GM23338 (cell line): ENCODE results near the gene GRIK4. TPM values are rescaled to one million over a fixed set of nuclear protein-coding genes. Genes with fewer than 3 reads are reported as not detected.

ENCODE experiments used
- ATAC-seq: fragments of 200-7000 bp; cut with Tn5 transposase; 3 replicates; pipeline ENCODE4 v1.9.1; 2020
- DNase-seq: peaks from one replicate; pipeline ENCODE4 v3.0.0-alpha.2; 2015; ENCODE audit warnings: low spot score
- H2AFZ ChIP-seq: fragments of 200-600 bp; sonication (generic); 2 replicates; pipeline ENCODE4 v1.8.0; 2016; ENCODE audit warnings: antibody characterized with exemption, mild to moderate bottlenecking, moderate library complexity
- H3F3A ChIP-seq: fragments of 200-600 bp; sonication (generic); replicated peaks from 2 replicates; pipeline ENCODE4 v1.8.0; 2017; ENCODE audit warnings: antibody characterized with exemption, mixed run types, low read depth
- H3K27ac ChIP-seq: fragments of 200-600 bp; sonication (generic); 2 replicates; pipeline ENCODE4 v1.6.1; 2016; ENCODE audit warnings: low read depth
- H3K27me3 ChIP-seq: fragments of 200-600 bp; sonication (generic); 2 replicates; pipeline ENCODE4 v1.8.0; 2016; ENCODE audit warnings: mild to moderate bottlenecking, mixed run types, moderate library complexity; ENCODE audit not compliant: insufficient read depth
- H3K36me3 ChIP-seq: fragments of 200-600 bp; sonication (generic); 2 replicates; pipeline ENCODE4 v1.8.0; 2016; ENCODE audit warnings: mild to moderate bottlenecking; ENCODE audit not compliant: insufficient read depth
- H3K4me1 ChIP-seq: fragments of 200-600 bp; sonication (generic); 2 replicates; pipeline ENCODE4 v1.8.0; 2016; ENCODE audit warnings: mild to moderate bottlenecking, moderate library complexity; ENCODE audit not compliant: insufficient read depth
- H3K4me2 ChIP-seq: fragments of 200-600 bp; sonication (generic); 2 replicates; pipeline ENCODE4 v1.7.1; 2017; ENCODE audit warnings: mixed run types
- H3K4me3 ChIP-seq: fragments of 200-600 bp; sonication (generic); 2 replicates; pipeline ENCODE4 v1.6.1; 2016; ENCODE audit warnings: mixed run types
- H3K79me2 ChIP-seq: fragments of 200-600 bp; sonication (generic); replicated peaks from 2 replicates; pipeline ENCODE4 v1.8.0; 2017; ENCODE audit warnings: mild to moderate bottlenecking; ENCODE audit not compliant: insufficient read depth
- H3K9me2 ChIP-seq: fragments of 200-600 bp; sonication (generic); 2 replicates; pipeline ENCODE4 v1.8.0; 2017; ENCODE audit not compliant: insufficient read depth
- H4K20me1 ChIP-seq: fragments of 200-600 bp; sonication (generic); replicated peaks from 2 replicates; pipeline ENCODE4 v1.8.0; 2017; ENCODE audit warnings: mild to moderate bottlenecking; ENCODE audit not compliant: insufficient read depth
- H3K27ac Mint-ChIP-seq: 2 replicates; pipeline ENCODE4 v1.8.0; 2020; ENCODE audit warnings: inconsistent platforms, mild to moderate bottlenecking, moderate library complexity, mixed read lengths
- H3K27me3 Mint-ChIP-seq: 3 replicates; pipeline ENCODE4 v1.8.0; 2022; ENCODE audit warnings: low read depth, mild to moderate bottlenecking, moderate library complexity, mixed read lengths, inconsistent platforms; ENCODE audit not compliant: insufficient read depth, poor library complexity
- H3K36me3 Mint-ChIP-seq: 3 replicates; pipeline ENCODE4 v1.8.0; 2021; ENCODE audit warnings: low read depth, mild to moderate bottlenecking, inconsistent platforms, moderate library complexity, mixed read lengths
- H3K4me1 Mint-ChIP-seq: 3 replicates; pipeline ENCODE4 v1.8.0; 2020; ENCODE audit warnings: mild to moderate bottlenecking, inconsistent platforms, mixed read lengths
- H3K4me3 Mint-ChIP-seq: 3 replicates; pipeline ENCODE4 v1.8.0; 2021; ENCODE audit warnings: moderate library complexity, mild to moderate bottlenecking, inconsistent platforms, mixed read lengths
- H3K9me3 Mint-ChIP-seq: 3 replicates; pipeline ENCODE4 v1.8.0; 2020; ENCODE audit warnings: moderate library complexity, mild to moderate bottlenecking, inconsistent platforms, mixed read lengths
- EZH2phosphoT487 ChIP-seq: fragments of 200-600 bp; sonication (generic); IDR thresholded peaks from one replicate; pipeline ENCODE4 v1.8.1; 2018; ENCODE audit warnings: antibody characterized with exemption; ENCODE audit not compliant: unreplicated experiment
- NANOG ChIP-seq: IDR thresholded peaks from 2 replicates; pipeline ENCODE4 v1.6.1; 2016; ENCODE audit warnings: antibody characterized with exemption, borderline replicate concordance
- POLR2AphosphoS5 ChIP-seq: IDR thresholded peaks from 2 replicates; pipeline ENCODE4 v1.6.1; 2016; ENCODE audit warnings: antibody characterized with exemption, low read depth
- REST ChIP-seq: IDR thresholded peaks from one replicate; pipeline ENCODE4 v1.6.1; 2018; ENCODE audit warnings: antibody characterized with exemption; ENCODE audit not compliant: unreplicated experiment
- ZNF114 ChIP-seq: fragments of 250-450 bp; sonication (Bioruptor Pico); IDR thresholded peaks from 2 replicates; pipeline ENCODE4 v1.5.0; 2020; ENCODE audit warnings: mild to moderate bottlenecking, moderate library complexity
- ZNF331 ChIP-seq: fragments of 250-450 bp; sonication (Bioruptor Pico); IDR thresholded peaks from 2 replicates; pipeline ENCODE4 v1.5.0; 2020; ENCODE audit warnings: low read depth, mild to moderate bottlenecking, moderate library complexity
- polyA plus RNA-seq: library from polyadenylated mRNA; unstranded; fragments of >200 nt; fragmentation: Nextera tagmentation; extraction: Ambion mirVana; gene quantifications from 2 replicates; pipeline ENCODE4 v1.2.1, GENCODE V29; 2016
- total RNA-seq: library from RNA; depleted of rRNA; stranded (reverse); fragments of >200 nt; shearing (Covaris generic); gene quantifications from 2 replicates; pipeline ENCODE4 v1.2.3, GENCODE V29; 2014

The GRIK4 gene
- total and polyA plus RNA-seq, 2 experiments from 2014 or later = 0.63 to 2.2 TPM

- TF ChIP-seq REST = no peak
- no peak for TF ChIP-seq EZH2phosphoT487
- no peak for TF ChIP-seq NANOG
- TF ChIP-seq ZNF114 = no peak
- TF ChIP-seq POLR2AphosphoS5 = no peak
Measured at GRCh38 chr11:120880498-120881175, 369.1 kb downstream of the GRIK4 start (continued).

GRCh38 chr11:120881596-120881995, 370.0 kb downstream of the GRIK4 start:
- Histone ChIP-seq H4K20me1 (no peaks in the 10 kb centered on the region), H3K4me1 (no peaks in the 10 kb centered on the region), H3F3A (no peaks in the 10 kb centered on the region), H3K27ac (no peak overlapping the region), H3K4me3 (no peak overlapping the region), H3K27me3 (no peaks in the 10 kb centered on the region), H3K4me2 (no peak overlapping the region), H3K9me2 (peaks cover 3% of the 10 kb centered on the region), H3K36me3 (no peaks in the 10 kb centered on the region), H3K79me2 (no peaks in the 10 kb centered on the region), H2AFZ (no peak overlapping the region)
- H3K27me3 Mint-ChIP-seq = peaks cover 9% of the 10 kb centered on the region
- TF ChIP-seq POLR2AphosphoS5 (no peak), ZNF331 (CRISPR knock-in tag) (no peak), NANOG (no peak), EZH2phosphoT487 (no peak), REST (no peak)
- no peak overlapping the region for H3K4me3 Mint-ChIP-seq
- DNase-seq (no peak), ATAC-seq (no peak)
- H3K4me1 Mint-ChIP-seq = peaks cover 14% of the 10 kb centered on the region
- H3K9me3 Mint-ChIP-seq = no peaks in the 10 kb centered on the region
- H3K36me3 Mint-ChIP-seq = no peaks in the 10 kb centered on the region
- H3K27ac Mint-ChIP-seq = no peak overlapping the region
